ENCODE results near the gene HOXA3. TPM values are rescaled to one million over a fixed set of nuclear protein-coding genes. Genes with fewer than 3 reads are reported as not detected.

Gene HOXA3
- total and polyA plus RNA-seq, 2 experiments from 2014 or later: 0.83 to 4.1 TPM

GRCh38 chr7:27064159-27064558, 88.2 kb downstream of the HOXA3 start:
- Histone ChIP-seq H2AFZ (no peak overlapping the region), H3K36me3 (replicated peaks; ENCODE audit: insufficient read depth, low read depth) (no peaks in the 10 kb centered on the region), H4K20me1 (ENCODE audit: insufficient read depth, poor library complexity, severe bottlenecking) (no peaks in the 10 kb centered on the region), H3K79me2 (no peaks in the 10 kb centered on the region), H3K9me3 (ENCODE audit: low read depth) (no peaks in the 10 kb centered on the region), H3K9me2 (replicated peaks; ENCODE audit: insufficient read depth) (no peaks in the 10 kb centered on the region), H3K4me2 (no peak overlapping the region), H3K4me1 (ENCODE audit: insufficient read depth) (peaks cover 4% of the 10 kb centered on the region), H3K4me3 (no peak overlapping the region), H3K27me3 (no peaks in the 10 kb centered on the region), H3K27ac (no peak overlapping the region)
- TF ChIP-seq EZH2phosphoT487 (IDR thresholded peaks at IDR 0.05; ENCODE audit: low read depth, severe bottlenecking, unreplicated experiment): no peak
- no peak for TF ChIP-seq EZH2 (IDR thresholded peaks at IDR 0.05; ENCODE audit: borderline replicate concordance)
- no peak for TF ChIP-seq CTCF (IDR thresholded peaks at IDR 0.05; ENCODE audit: poor library complexity)
- WGBS (ENCODE audit: low lambda C conversion rate, missing lambda C conversion rate): 66% methylated on average over 2 of the region's 2 CpGs
- no peak for DNase-seq (ENCODE audit: low spot score)

- 92% methylated on average over 4 of the region's 4 CpGs for WGBS (ENCODE audit: low lambda C conversion rate, missing lambda C conversion rate)
- no peak for DNase-seq (ENCODE audit: low spot score)
- TF ChIP-seq EZH2 (IDR thresholded peaks at IDR 0.05; ENCODE audit: borderline replicate concordance) (no peak), CTCF (IDR thresholded peaks at IDR 0.05; ENCODE audit: poor library complexity) (no peak), EZH2phosphoT487 (IDR thresholded peaks at IDR 0.05; ENCODE audit: low read depth, severe bottlenecking, unreplicated experiment) (no peak)
- Histone ChIP-seq H4K20me1 (ENCODE audit: insufficient read depth, poor library complexity, severe bottlenecking) (no peaks in the 10 kb centered on the region), H3K27me3 (no peaks in the 10 kb centered on the region), H3K79me2 (no peaks in the 10 kb centered on the region), H3K27ac (no peak overlapping the region), H3K4me1 (ENCODE audit: insufficient read depth) (peaks cover 4% of the 10 kb centered on the region), H3K36me3 (replicated peaks; ENCODE audit: insufficient read depth, low read depth) (no peaks in the 10 kb centered on the region), H3K4me2 (no peak overlapping the region), H2AFZ (no peak overlapping the region), H3K4me3 (no peak overlapping the region), H3K9me3 (ENCODE audit: low read depth) (no peaks in the 10 kb centered on the region), H3K9me2 (replicated peaks; ENCODE audit: insufficient read depth) (no peaks in the 10 kb centered on the region)
Observed at GRCh38 chr7:27062946-27063345, 89.4 kb downstream of the HOXA3 start.

MicroRNAs encoded within 50 kb of the gene (microRNA counts, 767-probe panel; counts per million panel counts)
- microRNA hsa-miR-196b-5p: 7,694 counts per million, percentile 47 among the panel's probes with 10 or more counts

Small RNAs within 50 kb of the gene (microRNA-seq; reads per million reads assigned to microRNA genes)
- gene MIR196B: 8,357 reads per million, percentile 93 among the genes with 10 or more reads in this experiment

Small RNAs within 50 kb of the gene (small RNA-seq; reads per million reads assigned to genes)
- gene AC004080.5 (not detected), gene RF01977 (not detected), gene RF02140 (not detected), gene RF02141 (not detected)

Other genes with a start within 250 kb of the HOXA3 start
- gene HOXA1, start 56.6 kb downstream of the HOXA3 start, total RNA-seq: 0.12 and 0.30 TPM in 2 replicates
- 0.25 and 0.77 TPM in 2 replicates for gene HOXA1, start 56.6 kb downstream of the HOXA3 start, polyA plus RNA-seq
- 0.36 TPM in 1 of 2 replicates, not detected in the other for gene HOXA2, start 49.9 kb downstream of the HOXA3 start, total RNA-seq
- 0.07 and 0.81 TPM in 2 replicates for gene HOXA2, start 49.9 kb downstream of the HOXA3 start, polyA plus RNA-seq
- 1.3 and 1.4 TPM in 2 replicates for gene HOXA4, start 21.8 kb downstream of the HOXA3 start, total RNA-seq
- 0.69 and 0.96 TPM in 2 replicates for gene HOXA4, start 21.8 kb downstream of the HOXA3 start, polyA plus RNA-seq
- 0.08 and 0.70 TPM in 2 replicates for gene HOXA5, start 8.9 kb downstream of the HOXA3 start, total RNA-seq
- 0.41 and 0.92 TPM in 2 replicates for gene HOXA5, start 8.9 kb downstream of the HOXA3 start, polyA plus RNA-seq
- not detected in 2 replicates for gene HOXA6, start 4.8 kb downstream of the HOXA3 start, total RNA-seq
- 0.16 and 0.23 TPM in 2 replicates for gene HOXA6, start 4.8 kb downstream of the HOXA3 start, polyA plus RNA-seq
- gene HOXA7, start 4.1 kb upstream of the HOXA3 start, total RNA-seq: 0.32 and 0.83 TPM in 2 replicates
- 1.0 TPM in 1 of 2 replicates, not detected in the other for gene HOXA7, start 4.1 kb upstream of the HOXA3 start, polyA plus RNA-seq
- gene HOXA9, start 13.0 kb upstream of the HOXA3 start, total RNA-seq: 3.6 and 5.9 TPM in 2 replicates
- gene HOXA9, start 13.0 kb upstream of the HOXA3 start, polyA plus RNA-seq: 3.5 and 4.4 TPM in 2 replicates
- 9.9 and 15.1 TPM in 2 replicates for gene HOXA10, start 21.7 kb upstream of the HOXA3 start, total RNA-seq
- gene HOXA10, start 21.7 kb upstream of the HOXA3 start, polyA plus RNA-seq: 7.7 and 8.1 TPM in 2 replicates
- 6.4 and 9.6 TPM in 2 replicates for gene HOXA11, start 32.6 kb upstream of the HOXA3 start, total RNA-seq
- 5.4 and 7.6 TPM in 2 replicates for gene HOXA11, start 32.6 kb upstream of the HOXA3 start, polyA plus RNA-seq
- gene HOXA13, start 47.5 kb upstream of the HOXA3 start, total RNA-seq: 13.0 and 14.2 TPM in 2 replicates
- 6.1 and 6.2 TPM in 2 replicates for gene HOXA13, start 47.5 kb upstream of the HOXA3 start, polyA plus RNA-seq
- 1.1 and 1.6 TPM in 2 replicates for gene EVX1, start 90.2 kb upstream of the HOXA3 start, total RNA-seq
- gene EVX1, start 90.2 kb upstream of the HOXA3 start, polyA plus RNA-seq: 0.95 and 1.9 TPM in 2 replicates

Data from hepatocyte (in vitro differentiated cells).